B cell (primary cell): ENCODE data around the gene MED26. TPM values are rescaled to one million over a fixed set of nuclear protein-coding genes. Genes with fewer than 3 reads are reported as not detected.

Experiments
- ATAC-seq: fragments of 200-7000 bp; cut with Tn5 transposase; one replicate; pipeline ENCODE4 v1.10.0; 2021; ENCODE audit warnings: low read depth, mild to moderate bottlenecking, moderate number of reproducible peaks, moderate library complexity
- CTCF ChIA-PET: fragments of 350-600 bp; sonication (Branson Sonifier 250); formaldehyde crosslinking; loops from one replicate; lab custom pipeline; 2021; ENCODE audit warnings: antibody characterized with exemption, inconsistent platforms; lab: Charles Lee
- POLR2A ChIA-PET: fragments of 350-600 bp; sonication (Branson Sonifier 250); formaldehyde crosslinking; loops from one replicate; lab custom pipeline; 2021; ENCODE audit warnings: antibody characterized with exemption; lab: Charles Lee
- DNase-seq: peaks from one replicate; pipeline ENCODE4 v3.0.0; 2013
- H2AFZ ChIP-seq: 2 replicates; pipeline ENCODE4 v1.6.1; 2012; ENCODE audit warnings: mild to moderate bottlenecking, low read depth, low read length; ENCODE audit not compliant: insufficient read depth, poor library complexity, severe bottlenecking
- H3K27ac ChIP-seq, 2 donors: 1 replicate in 1 of 2; 2 replicates in 1 of 2; pipeline ENCODE4 v1.5.1; 2012 to 2013; ENCODE audit warnings: low read length in 2 of 2, mild to moderate bottlenecking in 2 of 2, moderate library complexity in 1 of 2
- H3K27me3 ChIP-seq, 4 experiments: fragments of 200-600 bp in 1 of 4; sonication (generic) in 1 of 4; replicated peaks in 1 of 4; 1 replicate in 2 of 4; 2 replicates in 2 of 4; pipeline versions ENCODE4 v1.6.1 to v1.7.0; 2013 to 2016; ENCODE audit warnings: low read length in 3 of 4, mild to moderate bottlenecking in 2 of 4, mixed read lengths in 1 of 4, moderate library complexity in 1 of 4; ENCODE audit not compliant: insufficient read depth in 4 of 4, control insufficient read depth in 3 of 4; ENCODE audit errors: control extremely low read depth in 1 of 4
- H3K36me3 ChIP-seq, 2 experiments: replicated peaks in 1 of 2; 1 replicate in 1 of 2; 2 replicates in 1 of 2; pipeline versions ENCODE4 v1.6.1 to v1.7.1; 2013; ENCODE audit warnings: low read length in 1 of 2; ENCODE audit not compliant: insufficient read depth in 2 of 2, control insufficient read depth in 1 of 2; ENCODE audit errors: control extremely low read depth in 1 of 2, extremely low read depth in 1 of 2
- H3K4me1 ChIP-seq, 2 donors: fragments of 200-600 bp in 1 of 2; sonication (generic) in 1 of 2; 1 replicate in 1 of 2; 2 replicates in 1 of 2; pipeline versions ENCODE4 v1.5.1 to v1.6.1; 2013 to 2017; ENCODE audit warnings: low read length in 2 of 2; ENCODE audit not compliant: control insufficient read depth in 2 of 2, insufficient read depth in 2 of 2
- H3K4me2 ChIP-seq: replicated peaks from 2 replicates; pipeline ENCODE3; 2012; ENCODE audit warnings: mild to moderate bottlenecking, low read depth, low read length; ENCODE audit not compliant: poor library complexity, severe bottlenecking
- H3K4me3 ChIP-seq, 5 experiments: fragments of 200-600 bp in 1 of 5; sonication (generic) in 1 of 5; 1 replicate in 3 of 5; 2 replicates in 2 of 5; pipeline versions ENCODE4 v1.5.1 to v1.7.0; 2011 to 2016; ENCODE audit warnings: low read length in 4 of 5, mild to moderate bottlenecking in 4 of 5, low read depth in 2 of 5, control low read depth in 1 of 5, moderate library complexity in 1 of 5; ENCODE audit not compliant: insufficient read depth in 1 of 5; ENCODE audit errors: control extremely low read depth in 1 of 5, extremely low read depth in 1 of 5
- H3K79me2 ChIP-seq: fragments of 200-600 bp; sonication (generic); one replicate; pipeline ENCODE4 v1.6.0; 2016; ENCODE audit warnings: low read length; ENCODE audit not compliant: control insufficient read depth, insufficient read depth
- H3K9ac ChIP-seq: fragments of 200-600 bp; sonication (generic); 2 replicates; pipeline ENCODE4 v1.6.1; 2017; ENCODE audit warnings: mild to moderate bottlenecking, low read length, moderate library complexity
- H3K9me3 ChIP-seq, 3 donors: one replicate each; pipeline versions ENCODE4 v1.6.1 to v1.7.1; 2013; ENCODE audit warnings: low read length in 2 of 3; ENCODE audit not compliant: control insufficient read depth in 2 of 3, insufficient read depth in 1 of 3; ENCODE audit errors: control extremely low read depth in 1 of 3
- H4K20me1 ChIP-seq: 2 replicates; pipeline ENCODE4 v1.6.0; 2012; ENCODE audit warnings: mild to moderate bottlenecking, low read length; ENCODE audit not compliant: insufficient read depth, control insufficient read depth, poor library complexity, severe bottlenecking
- H3K27ac Mint-ChIP-seq: one replicate; pipeline ENCODE4 v1.8.0; 2021; ENCODE audit warnings: mixed read lengths
- H3K27me3 Mint-ChIP-seq: one replicate; pipeline ENCODE4 v1.8.0; 2021; ENCODE audit warnings: mixed read lengths
- H3K4me1 Mint-ChIP-seq: one replicate; pipeline ENCODE4 v1.8.0; 2021; ENCODE audit warnings: mixed read lengths
- H3K4me3 Mint-ChIP-seq: one replicate; pipeline ENCODE4 v1.8.0; 2021; ENCODE audit warnings: mixed read lengths
- H3K9me3 Mint-ChIP-seq: one replicate; pipeline ENCODE4 v1.8.0; 2022; ENCODE audit warnings: mixed read lengths; ENCODE audit not compliant: insufficient read depth
- EZH2 ChIP-seq: IDR thresholded peaks from 2 replicates; pipeline ENCODE4 v1.6.1; 2012; ENCODE audit warnings: borderline replicate concordance, low read depth, mild to moderate bottlenecking, moderate library complexity, low read length; ENCODE audit not compliant: insufficient read depth, poor library complexity, severe bottlenecking
- WGBS: methylation state at CpG from one replicate; pipeline ENCODE4 v1.1.5; 2013; ENCODE audit warnings: missing lambda C conversion rate; ENCODE audit not compliant: insufficient coverage; 5-methylcytosine and 5-hydroxymethylcytosine counted together
- intact Hi-C: fragments of 100-400 bp; cut with micrococcal nuclease; formaldehyde crosslinking; loops from one replicate; pipeline ENCODE4 v1.10.0; 2022
- polyA plus RNA-seq: library from polyadenylated mRNA; depleted of rRNA; stranded (reverse); fragments of >200 nt; gene quantifications from 2 replicates; pipeline ENCODE4 v1.2.3, GENCODE V29; 2012
- total RNA-seq, 2 donors: library from RNA; stranded (reverse); fragments of 120-200 nt in 1 of 2; gene quantifications; 1 replicate in 1 of 2; 2 replicates in 1 of 2; pipeline versions ENCODE4 v1.2.3 to v1.2.4, GENCODE V29; 2013 to 2022
- TF ChIP-seq, protein P1 (sequence below): fragments of 200-600 bp; IDR thresholded peaks from one replicate; pipeline ENCODE4 v1.8.0; 2022; ENCODE audit warnings: antibody characterized with exemption, mild to moderate bottlenecking

MED26 gene
- total and polyA plus RNA-seq, 2 donors (not counting 1 experiment from before 2014, with no cell fraction given): 15.6 to 33.6 TPM

DNA sequence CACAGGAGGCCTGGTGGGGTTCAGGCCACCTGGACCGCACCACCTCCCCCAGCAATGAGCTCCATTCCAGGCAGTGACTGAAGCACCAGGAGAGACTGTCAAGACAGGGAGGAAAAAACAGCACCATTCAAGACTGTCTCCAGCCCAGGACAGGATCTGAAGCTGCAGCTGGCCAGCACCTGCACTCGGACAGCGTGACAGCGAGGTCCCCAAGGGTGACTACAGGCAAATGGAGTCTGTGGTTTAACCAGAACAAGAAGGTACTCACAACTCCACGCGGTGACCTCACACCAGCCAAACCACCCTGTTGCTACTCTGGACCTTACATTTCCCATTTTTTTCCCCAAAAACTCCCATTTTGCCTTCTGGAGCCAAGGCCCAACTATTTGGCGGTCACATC is 9.8 kb downstream of the MED26 start:
- WGBS: 46% methylated on average over 6 of the region's 7 CpGs
- Histone ChIP-seq H3K4me3 (no peak overlapping the region), H3K9ac (no peak overlapping the region), H3K9me3 (no peaks in the 10 kb centered on the region), H3K27ac (no peak overlapping the region), H3K79me2 (peaks cover 100% of the 10 kb centered on the region), H4K20me1 (peaks cover 100% of the 10 kb centered on the region), H2AFZ (no peak overlapping the region), H3K27me3 (no peaks in the 10 kb centered on the region), H3K36me3 (peaks cover 0 to 14% of the 10 kb centered on the region in 2 experiments), H3K4me2 (peak overlapping the region; percentile 20), H3K4me1 (peaks cover 39 to 57% of the 10 kb centered on the region in 2 donors)
- ChIA-PET POLR2A (interaction anchor here (1.3 kb wide), 1 partner anchor 10 kb away, joined by 3 read pairs; the partner anchor contains the start of gene MED26), CTCF (interaction anchor here (0.8 to 1.4 kb wide), 4 partner anchors 9 to 371 kb away, joined by 3 to 5 read pairs (median 4); partner anchors contain the start of gene MED26)
- TF ChIP-seq EZH2: no peak
- TF ChIP-seq, protein P1, sequence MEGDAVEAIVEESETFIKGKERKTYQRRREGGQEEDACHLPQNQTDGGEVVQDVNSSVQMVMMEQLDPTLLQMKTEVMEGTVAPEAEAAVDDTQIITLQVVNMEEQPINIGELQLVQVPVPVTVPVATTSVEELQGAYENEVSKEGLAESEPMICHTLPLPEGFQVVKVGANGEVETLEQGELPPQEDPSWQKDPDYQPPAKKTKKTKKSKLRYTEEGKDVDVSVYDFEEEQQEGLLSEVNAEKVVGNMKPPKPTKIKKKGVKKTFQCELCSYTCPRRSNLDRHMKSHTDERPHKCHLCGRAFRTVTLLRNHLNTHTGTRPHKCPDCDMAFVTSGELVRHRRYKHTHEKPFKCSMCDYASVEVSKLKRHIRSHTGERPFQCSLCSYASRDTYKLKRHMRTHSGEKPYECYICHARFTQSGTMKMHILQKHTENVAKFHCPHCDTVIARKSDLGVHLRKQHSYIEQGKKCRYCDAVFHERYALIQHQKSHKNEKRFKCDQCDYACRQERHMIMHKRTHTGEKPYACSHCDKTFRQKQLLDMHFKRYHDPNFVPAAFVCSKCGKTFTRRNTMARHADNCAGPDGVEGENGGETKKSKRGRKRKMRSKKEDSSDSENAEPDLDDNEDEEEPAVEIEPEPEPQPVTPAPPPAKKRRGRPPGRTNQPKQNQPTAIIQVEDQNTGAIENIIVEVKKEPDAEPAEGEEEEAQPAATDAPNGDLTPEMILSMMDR: no peak
- DNase-seq (no peak), ATAC-seq (peak; percentile 28)
- no peaks in the 10 kb centered on the region for H3K9me3 Mint-ChIP-seq
- H3K4me3 Mint-ChIP-seq: peak overlapping the region; percentile 50
- H3K4me1 Mint-ChIP-seq: peaks cover 85% of the 10 kb centered on the region
- no peaks in the 10 kb centered on the region for H3K27me3 Mint-ChIP-seq
- H3K27ac Mint-ChIP-seq: peak overlapping the region; percentile 57
- intact Hi-C loops: no loop called here

DNA sequence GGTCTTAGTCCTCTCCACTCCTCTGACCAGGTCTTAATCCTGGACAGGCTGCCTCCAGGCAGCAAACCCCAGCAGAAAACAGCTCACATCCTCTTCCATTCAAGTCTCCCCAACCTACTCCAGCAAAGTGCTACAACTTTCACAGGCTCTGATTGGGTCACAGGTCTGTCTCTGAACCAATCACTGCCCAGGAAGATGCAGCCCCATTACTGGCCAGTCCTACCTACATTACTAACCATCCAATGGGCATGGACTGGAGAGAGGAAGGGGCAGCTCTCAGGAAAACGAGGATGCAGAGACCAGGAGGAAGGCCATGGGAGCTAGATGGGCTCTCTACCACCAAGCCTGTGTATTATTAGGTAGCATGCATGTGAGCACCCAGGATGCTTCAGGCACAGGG is 12.2 kb downstream of the MED26 start:
- DNase-seq (no peak), ATAC-seq (no peak)
- Mint-ChIP-seq H3K27me3 (no peaks in the 10 kb centered on the region), H3K4me1 (peaks cover 90% of the 10 kb centered on the region), H3K4me3 (no peak overlapping the region), H3K27ac (no peak overlapping the region), H3K9me3 (no peaks in the 10 kb centered on the region)
- Histone ChIP-seq H2AFZ (no peak overlapping the region), H3K4me2 (no peak overlapping the region), H3K4me1 (peaks cover 46 to 61% of the 10 kb centered on the region in 2 donors), H3K4me3 (no peak overlapping the region), H4K20me1 (peaks cover 100% of the 10 kb centered on the region), H3K79me2 (peaks cover 100% of the 10 kb centered on the region), H3K9me3 (no peaks in the 10 kb centered on the region), H3K9ac (no peak overlapping the region), H3K27me3 (no peaks in the 10 kb centered on the region), H3K36me3 (peaks cover 0 to 6% of the 10 kb centered on the region in 2 experiments), H3K27ac (no peak overlapping the region)
- ChIA-PET CTCF (interaction anchor here (1.2 kb wide), 1 partner anchor 88 kb away, joined by 3 read pairs; no protein-coding TSS in a partner anchor), POLR2A (interaction anchor here (1.0 kb wide), 1 partner anchor 29 kb away, joined by 3 read pairs; no protein-coding TSS in a partner anchor)
- 75% methylated on average over 1 of the region's 1 CpG for WGBS
- TF ChIP-seq, protein P1: no peak
- TF ChIP-seq EZH2: no peak
- intact Hi-C loops: no loop called here
